PFSK-1 (cell line): ENCODE results near the gene HCN4.

Experiments
- FOXP2 ChIP-seq: optimal IDR thresholded peaks from 2 replicates; pipeline ENCODE3; 2011; ENCODE audit warnings: borderline replicate concordance, control low read depth, inconsistent platforms; ENCODE audit not compliant: insufficient read depth; ENCODE audit errors: extremely low read length, extremely low read depth
- POLR2AphosphoS5 ChIP-seq: IDR thresholded peaks from 2 replicates; pipeline ENCODE4 v1.6.1; 2012; ENCODE audit warnings: low read depth, mild to moderate bottlenecking, control low read depth, low read length, moderate library complexity
- SIN3A ChIP-seq: IDR thresholded peaks from 2 replicates; pipeline ENCODE4 v1.6.1; 2012; ENCODE audit warnings: mild to moderate bottlenecking, low read length, moderate library complexity, borderline replicate concordance; ENCODE audit not compliant: insufficient read depth
- TAF1 ChIP-seq: IDR thresholded peaks from 2 replicates; pipeline ENCODE4 v1.6.1; 2012; ENCODE audit warnings: low read length, control low read depth, borderline replicate concordance; ENCODE audit not compliant: insufficient read depth
- TF ChIP-seq, protein P1 (sequence below), 2 experiments: IDR thresholded peaks; 2 replicates each; pipeline versions ENCODE4 v1.6.1 to v1.8.0; 2011 to 2012; ENCODE audit warnings: low read depth in 2 of 2, low read length in 2 of 2, control low read depth in 1 of 2, inconsistent platforms in 1 of 2, mild to moderate bottlenecking in 1 of 2, moderate library complexity in 1 of 2; ENCODE audit not compliant: insufficient read depth in 1 of 2

The HCN4 gene

GRCh38 chr15:73367624-73368300 is 996 bp downstream of the HCN4 start:
- TF ChIP-seq TAF1 (no peak), POLR2AphosphoS5 (no peak)

DNA sequence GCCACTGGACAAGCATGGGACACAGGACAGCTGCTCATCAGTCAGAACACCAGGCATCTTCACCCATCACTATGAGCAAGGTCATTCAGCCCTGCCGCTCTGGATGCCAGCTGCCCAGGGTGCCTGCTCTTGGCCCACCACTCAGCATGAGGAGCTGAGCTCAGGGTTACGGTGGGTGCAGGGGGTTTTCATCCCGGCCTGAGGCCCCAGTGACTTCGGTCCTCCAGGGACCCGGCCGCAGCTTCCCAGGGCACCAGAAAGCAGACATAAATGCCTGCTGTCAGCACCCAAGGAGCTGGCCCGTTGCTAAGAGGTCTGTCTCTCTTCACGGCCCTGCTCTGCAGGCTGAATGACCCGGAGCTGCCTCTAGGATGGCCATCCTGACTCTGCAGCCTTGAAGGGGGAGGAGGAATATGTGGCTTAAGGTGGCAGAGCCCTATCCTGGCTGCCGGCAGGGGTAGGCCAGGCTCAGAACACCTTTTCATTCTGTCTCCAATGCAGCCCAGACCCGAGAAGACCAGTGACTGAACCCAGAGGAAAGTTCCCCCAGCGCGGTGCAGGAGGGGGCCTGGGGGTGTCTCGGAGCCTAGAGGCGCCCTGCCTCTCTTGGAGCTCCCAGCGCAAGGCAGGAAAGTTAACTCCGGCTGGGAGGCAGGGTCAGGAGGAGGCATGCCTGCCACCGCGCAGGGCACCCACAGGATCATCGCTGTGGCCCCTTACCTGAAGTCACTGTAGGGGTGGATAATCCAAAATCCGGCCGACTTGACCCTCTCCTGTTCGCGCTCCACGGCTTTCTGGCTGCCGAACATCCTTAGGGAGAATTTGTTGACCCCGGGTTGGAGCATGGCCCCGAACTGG is 1.8 kb downstream of the HCN4 start:
- no peak for TF ChIP-seq POLR2AphosphoS5
- no peak for TF ChIP-seq FOXP2
- TF ChIP-seq SIN3A: no peak
- TF ChIP-seq, protein P1, sequence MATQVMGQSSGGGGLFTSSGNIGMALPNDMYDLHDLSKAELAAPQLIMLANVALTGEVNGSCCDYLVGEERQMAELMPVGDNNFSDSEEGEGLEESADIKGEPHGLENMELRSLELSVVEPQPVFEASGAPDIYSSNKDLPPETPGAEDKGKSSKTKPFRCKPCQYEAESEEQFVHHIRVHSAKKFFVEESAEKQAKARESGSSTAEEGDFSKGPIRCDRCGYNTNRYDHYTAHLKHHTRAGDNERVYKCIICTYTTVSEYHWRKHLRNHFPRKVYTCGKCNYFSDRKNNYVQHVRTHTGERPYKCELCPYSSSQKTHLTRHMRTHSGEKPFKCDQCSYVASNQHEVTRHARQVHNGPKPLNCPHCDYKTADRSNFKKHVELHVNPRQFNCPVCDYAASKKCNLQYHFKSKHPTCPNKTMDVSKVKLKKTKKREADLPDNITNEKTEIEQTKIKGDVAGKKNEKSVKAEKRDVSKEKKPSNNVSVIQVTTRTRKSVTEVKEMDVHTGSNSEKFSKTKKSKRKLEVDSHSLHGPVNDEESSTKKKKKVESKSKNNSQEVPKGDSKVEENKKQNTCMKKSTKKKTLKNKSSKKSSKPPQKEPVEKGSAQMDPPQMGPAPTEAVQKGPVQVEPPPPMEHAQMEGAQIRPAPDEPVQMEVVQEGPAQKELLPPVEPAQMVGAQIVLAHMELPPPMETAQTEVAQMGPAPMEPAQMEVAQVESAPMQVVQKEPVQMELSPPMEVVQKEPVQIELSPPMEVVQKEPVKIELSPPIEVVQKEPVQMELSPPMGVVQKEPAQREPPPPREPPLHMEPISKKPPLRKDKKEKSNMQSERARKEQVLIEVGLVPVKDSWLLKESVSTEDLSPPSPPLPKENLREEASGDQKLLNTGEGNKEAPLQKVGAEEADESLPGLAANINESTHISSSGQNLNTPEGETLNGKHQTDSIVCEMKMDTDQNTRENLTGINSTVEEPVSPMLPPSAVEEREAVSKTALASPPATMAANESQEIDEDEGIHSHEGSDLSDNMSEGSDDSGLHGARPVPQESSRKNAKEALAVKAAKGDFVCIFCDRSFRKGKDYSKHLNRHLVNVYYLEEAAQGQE (IDR thresholded peaks at IDR 0.05; ENCODE audit: insufficient read depth in 1 of 2, low read depth in 2 of 2, low read length in 2 of 2): no peak
- TF ChIP-seq TAF1: no peak

GRCh38 chr15:73364070-73364469 is 4.7 kb downstream of the HCN4 start:
- TF ChIP-seq SIN3A: no peak
- TF ChIP-seq, protein P1 (IDR thresholded peaks at IDR 0.05; ENCODE audit: insufficient read depth in 1 of 2, low read depth in 2 of 2, low read length in 2 of 2): no peak
- no peak for TF ChIP-seq TAF1
- TF ChIP-seq FOXP2: no peak
- TF ChIP-seq POLR2AphosphoS5: no peak

GRCh38 chr15:73362900-73363299 is 5.9 kb downstream of the HCN4 start:
- TF ChIP-seq FOXP2 (no peak), SIN3A (no peak), POLR2AphosphoS5 (no peak), TAF1 (no peak)
- TF ChIP-seq, protein P1 (IDR thresholded peaks at IDR 0.05; ENCODE audit: insufficient read depth in 1 of 2, low read depth in 2 of 2, low read length in 2 of 2): no peak

- TF ChIP-seq, protein P1 (IDR thresholded peaks at IDR 0.05; ENCODE audit: insufficient read depth in 1 of 2, low read depth in 2 of 2, low read length in 2 of 2): no peak
- no peak for TF ChIP-seq SIN3A
- no peak for TF ChIP-seq TAF1
- no peak for TF ChIP-seq POLR2AphosphoS5
- no peak for TF ChIP-seq FOXP2
These were observed 7.4 kb downstream of the HCN4 start for GRCh38 chr15:73361337-73361736.
